ENCODE data around the gene DKK2. TPM values are rescaled to one million over a fixed set of nuclear protein-coding genes. Genes with fewer than 3 reads are reported as not detected.

The DKK2 gene
- total and polyA plus RNA-seq, 10 of the 15 experiments (the other 5 are each of a cell fraction or from before 2014, with no cell fraction given) = not detected

DNA sequence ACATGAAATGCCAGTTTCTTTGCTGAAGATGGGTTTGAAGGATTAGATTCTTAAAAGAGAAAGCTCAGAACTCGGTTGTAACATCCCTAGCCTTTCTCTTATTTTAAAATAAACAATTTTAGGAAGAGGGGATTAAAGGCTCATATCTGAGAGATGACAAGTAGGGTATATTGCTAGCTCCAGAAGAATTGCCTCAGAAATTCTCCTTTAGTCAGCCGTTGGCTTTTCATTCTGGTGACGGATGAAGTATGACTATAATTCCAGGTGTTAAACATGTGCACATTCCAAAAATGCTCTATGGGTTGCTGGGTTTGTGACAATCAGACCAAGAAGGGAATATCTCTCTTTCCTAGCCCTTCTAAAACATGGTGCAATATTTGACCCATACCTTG is 17.8 kb downstream of the DKK2 start:
- FAIRE-seq (no peak), ATAC-seq (no peak), DNase-seq (ENCODE audit: low read depth, low spot score) (no peak)
- SMC1A ChIA-PET (ENCODE audit: uncharacterized antibody, unreplicated experiment) = interaction anchor here (0.9 kb wide), 1 partner anchor 9 kb away, joined by 3 read pairs; no protein-coding TSS in a partner anchor
- Histone ChIP-seq H3K9me3 (replicated peaks; ENCODE audit: control insufficient read depth, insufficient read depth, low read length) (no peaks in the 10 kb centered on the region), H4K20me1 (ENCODE audit: control insufficient read depth, insufficient read depth) (no peaks in the 10 kb centered on the region), H3K4me3 (no peak overlapping the region), H3K4me1 (ENCODE audit: control insufficient read depth, insufficient read depth, low read length) (no peaks in the 10 kb centered on the region), H3K36me3 (ENCODE audit: control insufficient read depth in 2 of 2, insufficient read depth in 2 of 2, low read length in 1 of 2) (no peaks in the 10 kb centered on the region), H3K79me2 (ENCODE audit: control insufficient read depth, insufficient read depth, low read length) (no peaks in the 10 kb centered on the region), H3K27ac (ENCODE audit: control insufficient read depth, insufficient read depth) (no peak overlapping the region), H3K27me3 (replicated peaks in 1 of 2; ENCODE audit: control insufficient read depth in 2 of 2, insufficient read depth in 2 of 2, low read length in 1 of 2) (no peaks in the 10 kb centered on the region), H2AFZ (ENCODE audit: control insufficient read depth, low read depth, low read length) (no peak overlapping the region), H3K4me2 (ENCODE audit: control insufficient read depth, insufficient read depth) (no peak overlapping the region), H3K9ac (ENCODE audit: control insufficient read depth, insufficient read depth, low read length) (no peak overlapping the region)
- in situ Hi-C loops (cut with MboI) = no loop called here
- no TSS peak for BruUV-seq (replicated peaks)
- 53% methylated on average over 3 of the region's 3 CpGs for WGBS (ENCODE audit: insufficient coverage, insufficient replicate concordance, low lambda C conversion rate, missing lambda C conversion rate)
- RAD21 ChIA-PET (ENCODE audit: unreplicated experiment) = no interaction called here
- CTCF ChIA-PET = interaction anchor here (1.2 kb wide), 1 partner anchor 33 kb away, joined by 3 read pairs; no protein-coding TSS in a partner anchor
- intact Hi-C loops (cut with micrococcal nuclease; ENCODE audit: unreplicated experiment) = no loop called here
- POLR2A ChIA-PET = no interaction called here
- TF ChIP-seq, protein P1, sequence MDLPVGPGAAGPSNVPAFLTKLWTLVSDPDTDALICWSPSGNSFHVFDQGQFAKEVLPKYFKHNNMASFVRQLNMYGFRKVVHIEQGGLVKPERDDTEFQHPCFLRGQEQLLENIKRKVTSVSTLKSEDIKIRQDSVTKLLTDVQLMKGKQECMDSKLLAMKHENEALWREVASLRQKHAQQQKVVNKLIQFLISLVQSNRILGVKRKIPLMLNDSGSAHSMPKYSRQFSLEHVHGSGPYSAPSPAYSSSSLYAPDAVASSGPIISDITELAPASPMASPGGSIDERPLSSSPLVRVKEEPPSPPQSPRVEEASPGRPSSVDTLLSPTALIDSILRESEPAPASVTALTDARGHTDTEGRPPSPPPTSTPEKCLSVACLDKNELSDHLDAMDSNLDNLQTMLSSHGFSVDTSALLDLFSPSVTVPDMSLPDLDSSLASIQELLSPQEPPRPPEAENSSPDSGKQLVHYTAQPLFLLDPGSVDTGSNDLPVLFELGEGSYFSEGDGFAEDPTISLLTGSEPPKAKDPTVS (IDR thresholded peaks at IDR 0.05; ENCODE audit: low read depth, low read length) = no peak
- no peak for TF ChIP-seq PML (IDR thresholded peaks at IDR 0.05; ENCODE audit: low read length)
- no peak for TF ChIP-seq STAT3 (IDR thresholded peaks at IDR 0.05; ENCODE audit: low read depth, low read length)
- TF ChIP-seq, protein P2, sequence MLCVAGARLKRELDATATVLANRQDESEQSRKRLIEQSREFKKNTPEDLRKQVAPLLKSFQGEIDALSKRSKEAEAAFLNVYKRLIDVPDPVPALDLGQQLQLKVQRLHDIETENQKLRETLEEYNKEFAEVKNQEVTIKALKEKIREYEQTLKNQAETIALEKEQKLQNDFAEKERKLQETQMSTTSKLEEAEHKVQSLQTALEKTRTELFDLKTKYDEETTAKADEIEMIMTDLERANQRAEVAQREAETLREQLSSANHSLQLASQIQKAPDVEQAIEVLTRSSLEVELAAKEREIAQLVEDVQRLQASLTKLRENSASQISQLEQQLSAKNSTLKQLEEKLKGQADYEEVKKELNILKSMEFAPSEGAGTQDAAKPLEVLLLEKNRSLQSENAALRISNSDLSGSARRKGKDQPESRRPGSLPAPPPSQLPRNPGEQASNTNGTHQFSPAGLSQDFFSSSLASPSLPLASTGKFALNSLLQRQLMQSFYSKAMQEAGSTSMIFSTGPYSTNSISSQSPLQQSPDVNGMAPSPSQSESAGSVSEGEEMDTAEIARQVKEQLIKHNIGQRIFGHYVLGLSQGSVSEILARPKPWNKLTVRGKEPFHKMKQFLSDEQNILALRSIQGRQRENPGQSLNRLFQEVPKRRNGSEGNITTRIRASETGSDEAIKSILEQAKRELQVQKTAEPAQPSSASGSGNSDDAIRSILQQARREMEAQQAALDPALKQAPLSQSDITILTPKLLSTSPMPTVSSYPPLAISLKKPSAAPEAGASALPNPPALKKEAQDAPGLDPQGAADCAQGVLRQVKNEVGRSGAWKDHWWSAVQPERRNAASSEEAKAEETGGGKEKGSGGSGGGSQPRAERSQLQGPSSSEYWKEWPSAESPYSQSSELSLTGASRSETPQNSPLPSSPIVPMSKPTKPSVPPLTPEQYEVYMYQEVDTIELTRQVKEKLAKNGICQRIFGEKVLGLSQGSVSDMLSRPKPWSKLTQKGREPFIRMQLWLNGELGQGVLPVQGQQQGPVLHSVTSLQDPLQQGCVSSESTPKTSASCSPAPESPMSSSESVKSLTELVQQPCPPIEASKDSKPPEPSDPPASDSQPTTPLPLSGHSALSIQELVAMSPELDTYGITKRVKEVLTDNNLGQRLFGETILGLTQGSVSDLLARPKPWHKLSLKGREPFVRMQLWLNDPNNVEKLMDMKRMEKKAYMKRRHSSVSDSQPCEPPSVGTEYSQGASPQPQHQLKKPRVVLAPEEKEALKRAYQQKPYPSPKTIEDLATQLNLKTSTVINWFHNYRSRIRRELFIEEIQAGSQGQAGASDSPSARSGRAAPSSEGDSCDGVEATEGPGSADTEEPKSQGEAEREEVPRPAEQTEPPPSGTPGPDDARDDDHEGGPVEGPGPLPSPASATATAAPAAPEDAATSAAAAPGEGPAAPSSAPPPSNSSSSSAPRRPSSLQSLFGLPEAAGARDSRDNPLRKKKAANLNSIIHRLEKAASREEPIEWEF (IDR thresholded peaks at IDR 0.05; ENCODE audit: insufficient replicate concordance, low read depth, low read length) = no peak
- TF ChIP-seq, protein P3, sequence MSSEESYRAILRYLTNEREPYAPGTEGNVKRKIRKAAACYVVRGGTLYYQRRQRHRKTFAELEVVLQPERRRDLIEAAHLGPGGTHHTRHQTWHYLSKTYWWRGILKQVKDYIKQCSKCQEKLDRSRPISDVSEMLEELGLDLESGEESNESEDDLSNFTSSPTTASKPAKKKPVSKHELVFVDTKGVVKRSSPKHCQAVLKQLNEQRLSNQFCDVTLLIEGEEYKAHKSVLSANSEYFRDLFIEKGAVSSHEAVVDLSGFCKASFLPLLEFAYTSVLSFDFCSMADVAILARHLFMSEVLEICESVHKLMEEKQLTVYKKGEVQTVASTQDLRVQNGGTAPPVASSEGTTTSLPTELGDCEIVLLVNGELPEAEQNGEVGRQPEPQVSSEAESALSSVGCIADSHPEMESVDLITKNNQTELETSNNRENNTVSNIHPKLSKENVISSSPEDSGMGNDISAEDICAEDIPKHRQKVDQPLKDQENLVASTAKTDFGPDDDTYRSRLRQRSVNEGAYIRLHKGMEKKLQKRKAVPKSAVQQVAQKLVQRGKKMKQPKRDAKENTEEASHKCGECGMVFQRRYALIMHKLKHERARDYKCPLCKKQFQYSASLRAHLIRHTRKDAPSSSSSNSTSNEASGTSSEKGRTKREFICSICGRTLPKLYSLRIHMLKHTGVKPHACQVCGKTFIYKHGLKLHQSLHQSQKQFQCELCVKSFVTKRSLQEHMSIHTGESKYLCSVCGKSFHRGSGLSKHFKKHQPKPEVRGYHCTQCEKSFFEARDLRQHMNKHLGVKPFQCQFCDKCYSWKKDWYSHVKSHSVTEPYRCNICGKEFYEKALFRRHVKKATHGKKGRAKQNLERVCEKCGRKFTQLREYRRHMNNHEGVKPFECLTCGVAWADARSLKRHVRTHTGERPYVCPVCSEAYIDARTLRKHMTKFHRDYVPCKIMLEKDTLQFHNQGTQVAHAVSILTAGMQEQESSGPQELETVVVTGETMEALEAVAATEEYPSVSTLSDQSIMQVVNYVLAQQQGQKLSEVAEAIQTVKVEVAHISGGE (CRISPR knock-in tag; IDR thresholded peaks at IDR 0.05) = no peak
- TF ChIP-seq, protein P4, sequence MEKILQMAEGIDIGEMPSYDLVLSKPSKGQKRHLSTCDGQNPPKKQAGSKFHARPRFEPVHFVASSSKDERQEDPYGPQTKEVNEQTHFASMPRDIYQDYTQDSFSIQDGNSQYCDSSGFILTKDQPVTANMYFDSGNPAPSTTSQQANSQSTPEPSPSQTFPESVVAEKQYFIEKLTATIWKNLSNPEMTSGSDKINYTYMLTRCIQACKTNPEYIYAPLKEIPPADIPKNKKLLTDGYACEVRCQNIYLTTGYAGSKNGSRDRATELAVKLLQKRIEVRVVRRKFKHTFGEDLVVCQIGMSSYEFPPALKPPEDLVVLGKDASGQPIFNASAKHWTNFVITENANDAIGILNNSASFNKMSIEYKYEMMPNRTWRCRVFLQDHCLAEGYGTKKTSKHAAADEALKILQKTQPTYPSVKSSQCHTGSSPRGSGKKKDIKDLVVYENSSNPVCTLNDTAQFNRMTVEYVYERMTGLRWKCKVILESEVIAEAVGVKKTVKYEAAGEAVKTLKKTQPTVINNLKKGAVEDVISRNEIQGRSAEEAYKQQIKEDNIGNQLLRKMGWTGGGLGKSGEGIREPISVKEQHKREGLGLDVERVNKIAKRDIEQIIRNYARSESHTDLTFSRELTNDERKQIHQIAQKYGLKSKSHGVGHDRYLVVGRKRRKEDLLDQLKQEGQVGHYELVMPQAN (conservative IDR thresholded peaks at IDR 0.05) = no peak
- TF ChIP-seq ZBED1 (IDR thresholded peaks at IDR 0.05; ENCODE audit: borderline replicate concordance) = no peak
- TF ChIP-seq, protein P5, sequence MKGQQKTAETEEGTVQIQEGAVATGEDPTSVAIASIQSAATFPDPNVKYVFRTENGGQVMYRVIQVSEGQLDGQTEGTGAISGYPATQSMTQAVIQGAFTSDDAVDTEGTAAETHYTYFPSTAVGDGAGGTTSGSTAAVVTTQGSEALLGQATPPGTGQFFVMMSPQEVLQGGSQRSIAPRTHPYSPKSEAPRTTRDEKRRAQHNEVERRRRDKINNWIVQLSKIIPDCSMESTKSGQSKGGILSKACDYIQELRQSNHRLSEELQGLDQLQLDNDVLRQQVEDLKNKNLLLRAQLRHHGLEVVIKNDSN (IDR thresholded peaks at IDR 0.05; ENCODE audit: borderline replicate concordance, extremely low read length, insufficient read depth, low read depth, low read length) = no peak

All from GM12878 (cell line).